GM12878 (cell line): ENCODE measurements around the gene ASTL. TPM values are rescaled to one million over a fixed set of nuclear protein-coding genes. Genes with fewer than 3 reads are reported as not detected.

Experiments
- ATAC-seq: fragments of 200-7000 bp; cut with Tn5 transposase; 3 replicates; pipeline ENCODE4 v1.9.1; 2020; ENCODE audit warnings: mild to moderate bottlenecking, moderate library complexity
- BruUV-seq: library from RNA; stranded (reverse); fragments of 400-500 nt; replicated peaks from 2 replicates; lab custom pipeline; 2021; lab: Mats Ljungman, UMichigan
- CTCF ChIA-PET: fragments of 300-600 bp; sonication (Branson Sonifier 250); formaldehyde crosslinking; extraction: SDS; loops from one replicate; lab custom pipeline; 2021; ENCODE audit warnings: inconsistent platforms; lab: Yijun Ruan, JAX
- POLR2A ChIA-PET: fragments of 350-600 bp; formaldehyde crosslinking; extraction: SDS; loops from one replicate; lab custom pipeline; 2021; ENCODE audit warnings: inconsistent platforms; lab: Charles Lee
- RAD21 ChIA-PET: fragments of 300-600 bp; sonication (Branson Sonifier 250); formaldehyde crosslinking; loops from one replicate; lab custom pipeline; 2023; ENCODE audit warnings: antibody characterized with exemption; ENCODE audit not compliant: unreplicated experiment; lab: Charles Lee
- SMC1A ChIA-PET: fragments of 300-600 bp; sonication (Branson Sonifier 250); formaldehyde crosslinking; loops from one replicate; lab custom pipeline; 2023; ENCODE audit not compliant: unreplicated experiment, uncharacterized antibody; lab: Charles Lee
- DNase-seq: peaks from one replicate; pipeline ENCODE4 v3.0.0-alpha.2; 2011; ENCODE audit warnings: low read depth, low spot score
- FAIRE-seq: peaks from 3 replicates; lab custom pipeline; 2011; peaks lifted over from hg19 to GRCh38; lab: Jason Lieb, UNC
- H2AFZ ChIP-seq: 2 replicates; pipeline ENCODE4 v1.6.0; 2011; ENCODE audit warnings: low read depth, low read length, control low read depth; ENCODE audit not compliant: control insufficient read depth
- H3K27ac ChIP-seq: 2 replicates; pipeline ENCODE4 v1.5.1; 2011; ENCODE audit warnings: control low read depth; ENCODE audit not compliant: control insufficient read depth, insufficient read depth
- H3K27me3 ChIP-seq, 2 experiments: replicated peaks in 1 of 2; 2 replicates each; pipeline versions ENCODE4 v1.6.0 to v1.6.1; 2011; ENCODE audit warnings: low read length in 1 of 2; ENCODE audit not compliant: control insufficient read depth in 2 of 2, insufficient read depth in 2 of 2
- H3K36me3 ChIP-seq, 2 experiments: 2 replicates each; pipeline ENCODE4 v1.5.1; 2011; ENCODE audit warnings: low read length in 1 of 2; ENCODE audit not compliant: control insufficient read depth in 2 of 2, insufficient read depth in 2 of 2
- H3K4me1 ChIP-seq: 2 replicates; pipeline ENCODE4 v1.6.1; 2011; ENCODE audit warnings: mild to moderate bottlenecking, low read length, moderate library complexity, mixed read lengths; ENCODE audit not compliant: control insufficient read depth, insufficient read depth
- H3K4me2 ChIP-seq: 2 replicates; pipeline ENCODE4 v1.6.0; 2011; ENCODE audit warnings: control low read depth; ENCODE audit not compliant: control insufficient read depth, insufficient read depth
- H3K4me3 ChIP-seq: fragments of 200-600 bp; sonication (generic); 2 replicates; pipeline ENCODE4 v1.5.1; 2016
- H3K79me2 ChIP-seq: 2 replicates; pipeline ENCODE4 v1.6.0; 2011; ENCODE audit warnings: low read length; ENCODE audit not compliant: control insufficient read depth, insufficient read depth
- H3K9ac ChIP-seq: 2 replicates; pipeline ENCODE4 v1.8.0; 2011; ENCODE audit warnings: low read length, control low read depth, mixed read lengths; ENCODE audit not compliant: control insufficient read depth, insufficient read depth
- H3K9me3 ChIP-seq: replicated peaks from 3 replicates; pipeline ENCODE4 v1.5.1; 2011; ENCODE audit warnings: mild to moderate bottlenecking, low read length; ENCODE audit not compliant: control insufficient read depth, insufficient read depth
- H4K20me1 ChIP-seq: 2 replicates; pipeline ENCODE4 v1.6.0; 2011; ENCODE audit not compliant: control insufficient read depth, insufficient read depth
- BRCA1 ChIP-seq: IDR thresholded peaks from 2 replicates; pipeline ENCODE4 v1.6.1; 2011; ENCODE audit warnings: low read depth, low read length, improper control_type of control experiment
- CBFB ChIP-seq: IDR thresholded peaks from 2 replicates; pipeline ENCODE4 v1.6.1; 2016; ENCODE audit warnings: antibody characterized with exemption, low read depth
- CEBPB ChIP-seq, 2 experiments: fragments of 150-350 bp in 1 of 2; IDR thresholded peaks; 2 replicates each; pipeline ENCODE4 v1.6.1; 2012 to 2014; ENCODE audit warnings: low read depth in 2 of 2, low read length in 2 of 2, borderline replicate concordance in 1 of 2, inconsistent platforms in 1 of 2
- CHD1 ChIP-seq: IDR thresholded peaks from 2 replicates; pipeline ENCODE4 v1.6.1; 2012; ENCODE audit warnings: low read depth, low read length, improper control_type of control experiment
- EED ChIP-seq: sonication (generic); IDR thresholded peaks from 2 replicates; pipeline ENCODE4 v1.6.1; 2016; ENCODE audit warnings: antibody characterized with exemption, low read depth
- ESRRA ChIP-seq: IDR thresholded peaks from 2 replicates; pipeline ENCODE4 v1.6.1; 2012; ENCODE audit warnings: mild to moderate bottlenecking, low read length, improper control_type of control experiment
- EZH2 ChIP-seq: IDR thresholded peaks from 2 replicates; pipeline ENCODE4 v1.6.1; 2012; ENCODE audit warnings: low read depth, mild to moderate bottlenecking, control low read depth, inconsistent platforms, low read length, borderline replicate concordance; ENCODE audit not compliant: control insufficient read depth
- GATAD2B ChIP-seq: fragments of 450-650 bp; conservative IDR thresholded peaks from 2 replicates; pipeline ENCODE4 v1.6.1; 2017; ENCODE audit warnings: low read depth, mild to moderate bottlenecking, moderate library complexity
- HDAC2 ChIP-seq: fragments of 200-600 bp; sonication (generic); IDR thresholded peaks from 2 replicates; pipeline ENCODE4 v1.6.1; 2017
- HDGF ChIP-seq: fragments of 450-650 bp; IDR thresholded peaks from 2 replicates; pipeline ENCODE4 v1.6.1; 2016; ENCODE audit warnings: antibody characterized with exemption
- MEF2B ChIP-seq: fragments of 450-650 bp; IDR thresholded peaks from 2 replicates; pipeline ENCODE4 v1.6.1; 2018; ENCODE audit warnings: mild to moderate bottlenecking, moderate library complexity; ENCODE audit not compliant: partially characterized antibody, poor library complexity, severe bottlenecking
- MYC ChIP-seq: IDR thresholded peaks from 2 replicates; pipeline ENCODE4 v1.6.1; 2011; ENCODE audit warnings: mild to moderate bottlenecking, low read length, moderate library complexity, inconsistent platforms; ENCODE audit not compliant: insufficient read depth, insufficient replicate concordance, insufficient read length, severe bottlenecking
- NFIC ChIP-seq: IDR thresholded peaks from 2 replicates; pipeline ENCODE4 v1.6.1; 2012; ENCODE audit warnings: low read depth, mild to moderate bottlenecking, inconsistent platforms, low read length, moderate library complexity
- NFYA ChIP-seq: IDR thresholded peaks from 2 replicates; pipeline ENCODE4 v1.6.1; 2011; ENCODE audit warnings: low read depth, mild to moderate bottlenecking, low read length, improper control_type of control experiment, borderline replicate concordance
- POLR2AphosphoS2 ChIP-seq: IDR thresholded peaks from 2 replicates; pipeline ENCODE4 v1.6.1; 2011; ENCODE audit warnings: low read depth, mild to moderate bottlenecking, low read length, improper control_type of control experiment, moderate library complexity
- RAD51 ChIP-seq: fragments of 450-650 bp; IDR thresholded peaks from 2 replicates; pipeline ENCODE4 v1.6.1; 2016; ENCODE audit warnings: moderate library complexity, mild to moderate bottlenecking, inconsistent platforms
- RB1 ChIP-seq: fragments of 450-650 bp; formaldehyde crosslinking; IDR thresholded peaks from 2 replicates; pipeline ENCODE4 v1.6.1; 2017; ENCODE audit warnings: mild to moderate bottlenecking, borderline replicate concordance
- RFX5 ChIP-seq: IDR thresholded peaks from 2 replicates; pipeline ENCODE4 v1.6.1; 2011; ENCODE audit warnings: low read depth, low read length, improper control_type of control experiment
- SUPT20H ChIP-seq: IDR thresholded peaks from 2 replicates; pipeline ENCODE4 v1.6.1; 2011; ENCODE audit warnings: low read depth, mild to moderate bottlenecking, low read length, moderate library complexity, borderline replicate concordance; ENCODE audit not compliant: control insufficient read depth
- TAF1 ChIP-seq: IDR thresholded peaks from 2 replicates; pipeline ENCODE4 v1.6.1; 2011; ENCODE audit warnings: mild to moderate bottlenecking, low read depth, low read length, borderline replicate concordance
- TCF3 ChIP-seq: IDR thresholded peaks from 2 replicates; pipeline ENCODE4 v1.6.1; 2012; ENCODE audit warnings: low read depth, mild to moderate bottlenecking, low read length, borderline replicate concordance; ENCODE audit not compliant: insufficient read depth
- ZNF217 ChIP-seq: fragments of 450-650 bp; IDR thresholded peaks from 2 replicates; pipeline ENCODE4 v1.6.1; 2017; ENCODE audit warnings: antibody characterized with exemption, mild to moderate bottlenecking
- WGBS: methylation state at CpG from one replicate; pipeline ENCODE4 v1.1.6; 2016; ENCODE audit warnings: low lambda C conversion rate; ENCODE audit not compliant: insufficient replicate concordance, insufficient coverage; ENCODE audit errors: missing lambda C conversion rate; 5-methylcytosine and 5-hydroxymethylcytosine counted together
- in situ Hi-C: fragments of 300-500 bp; cut with MboI; formaldehyde crosslinking; loops from 9 replicates; pipeline ENCODE4 v1.14.3; 2018; ENCODE audit warnings: mixed read lengths
- intact Hi-C: fragments of 100-400 bp; cut with micrococcal nuclease; formaldehyde crosslinking; loops from one replicate; pipeline ENCODE4 v1.14.2; 2022; ENCODE audit not compliant: unreplicated experiment
- polyA plus RNA-seq, 11 experiments: library from polyadenylated mRNA; depleted of rRNA in 4 of 11; unstranded in 6 of 11; stranded (reverse) in 5 of 11; fragments of >200 nt; fragmentation: Nextera tagmentation in 4 of 11; fragmentation: Illumina TruSeq in 1 of 11; extraction: Ambion mirVana in 4 of 11; extraction: Trizol in 1 of 11; gene quantifications; 1 replicate in 1 of 11; 2 replicates in 10 of 11; pipeline versions ENCODE4 v1.2.1 to v1.2.3, GENCODE V29; 2011 to 2016; ENCODE audit warnings: inconsistent platforms in 2 of 11, missing spikeins in 2 of 11, low read depth in 1 of 11
- total RNA-seq, 4 experiments: library from RNA; depleted of rRNA in 3 of 4; stranded (reverse); fragments of >200 nt in 3 of 4; fragmentation: Illumina TruSeq in 1 of 4; extraction: Trizol in 1 of 4; gene quantifications; 2 replicates each; pipeline versions ENCODE4 v1.2.1 to v1.2.3, GENCODE V29; 2013 to 2021
- TF ChIP-seq, protein P1 (sequence below): IDR thresholded peaks from 2 replicates; pipeline ENCODE4 v1.6.1; 2012; ENCODE audit warnings: low read depth, low read length, improper control_type of control experiment

The ASTL gene
- total and polyA plus RNA-seq, 10 of the 15 experiments (the other 5 are each of a cell fraction or from before 2014, with no cell fraction given), result 0.18 to 1.0 (median 0.38) TPM; not detected in 4

DNA sequence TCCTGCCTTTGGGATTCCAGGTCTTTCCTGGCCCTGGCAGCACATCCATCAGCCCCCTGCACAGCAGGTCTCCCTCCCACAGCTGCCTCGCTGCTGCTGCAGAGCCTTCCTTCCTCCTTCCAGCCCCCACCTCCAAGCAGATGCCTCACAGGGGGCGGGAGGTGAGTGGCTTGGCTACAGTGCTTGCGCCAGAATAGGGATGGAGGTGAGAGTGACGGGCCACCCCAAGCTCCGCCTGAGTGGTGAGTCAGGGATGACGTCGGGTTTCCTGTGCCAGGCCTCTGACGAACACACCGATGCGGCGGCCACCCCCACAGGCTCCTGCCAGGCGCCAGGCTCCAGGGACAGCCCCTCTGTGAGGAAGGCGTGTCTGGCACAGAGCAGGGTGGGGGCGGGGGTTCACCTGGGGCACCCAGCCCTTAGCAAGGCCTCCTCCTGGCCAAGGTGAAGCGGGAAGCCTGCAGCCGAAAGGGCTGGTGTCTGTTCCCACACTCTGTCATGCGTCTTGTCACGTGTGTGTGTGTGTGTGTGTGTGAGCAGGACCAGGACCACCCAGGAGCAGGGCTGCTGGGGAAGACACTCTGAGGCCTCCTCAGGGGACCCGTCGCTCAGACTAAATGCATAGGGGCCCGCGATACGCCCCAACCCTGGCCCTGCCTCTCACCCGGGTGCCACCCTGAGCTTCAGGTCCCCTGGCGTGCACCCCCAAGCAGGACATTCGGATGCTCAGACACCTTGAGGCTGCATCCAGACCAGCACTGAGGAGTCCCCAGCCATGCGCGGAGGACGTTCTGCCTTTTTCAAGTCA lies 10.3 kb upstream of the ASTL start:
- Histone ChIP-seq H3K9me3 (no peaks in the 10 kb centered on the region), H3K36me3 (peaks cover 3 to 5% of the 10 kb centered on the region in 2 experiments; a peak in 1 of 4 replicates), H4K20me1 (no peaks in the 10 kb centered on the region), H2AFZ (peak overlapping the region; percentile 76), H3K4me1 (peaks cover 37% of the 10 kb centered on the region), H3K79me2 (peaks cover 19% of the 10 kb centered on the region), H3K4me2 (peak overlapping the region; percentile 85), H3K4me3 (no peak overlapping the region; the same call in 1 of the 2 replicates), H3K9ac (peak overlapping the region; percentile 49), H3K27me3 (no peaks in the 10 kb centered on the region), H3K27ac (peak overlapping the region; percentile 89)
- ChIA-PET POLR2A (interaction anchor here (0.5 to 9.5 kb wide), 6 partner anchors 9 to 172 kb away, joined by 3 to 161 read pairs (median 5); no protein-coding TSS in a partner anchor), CTCF (interaction anchor here (0.6 to 14.4 kb wide), 6 partner anchors 9 to 113 kb away, joined by 3 to 535 read pairs (median 24); no protein-coding TSS in a partner anchor), RAD21 (interaction anchor here (0.9 to 18.1 kb wide), 6 partner anchors 9 to 379 kb away, joined by 3 to 463 read pairs (median 34); partner anchors contain the start of gene ASTL), SMC1A (interaction anchor here (0.6 to 14.4 kb wide), 5 partner anchors 10 to 340 kb away, joined by 3 to 338 read pairs (median 52); partner anchors contain the start of gene ASTL)
- peak; percentile 74 for DNase-seq
- intact Hi-C loops (loop anchor here (5.0 kb wide), 2 partner anchors 189 to 379 kb away; partner anchors contain the start of gene NCAPH), in situ Hi-C loops (no loop called here)
- 19% methylated on average over 29 of the region's 29 CpGs for WGBS
- ATAC-seq, result peak; percentile 52
- FAIRE-seq, result peak; percentile 59
- no TSS peak for BruUV-seq
- TF ChIP-seq NFIC (no peak), MEF2B (peak; percentile 73), RFX5 (peak; percentile 43; the same call in 1 of the 2 replicates), TAF1 (no peak), RAD51 (peak; percentile 69), NFYA (no peak), POLR2AphosphoS2 (no peak; the same call in 1 of the 2 replicates), EZH2 (no peak), CBFB (no peak), MYC (no peak), SUPT20H (no peak), TCF3 (no peak), HDGF (peak; percentile 98), HDAC2 (no peak), BRCA1 (no peak), GATAD2B (peak; percentile 80; the same call in 1 of the 2 replicates), CHD1 (no peak), ZNF217 (no peak), EED (no peak), ESRRA (no peak), RB1 (0 out of 2 replicates have a peak, but pooled peaks have one; percentile 74), CEBPB (IDR thresholded peaks at IDR 0.05; ENCODE audit: borderline replicate concordance in 1 of 2, low read depth in 2 of 2, low read length in 2 of 2) (no peak)
- TF ChIP-seq, protein P1, sequence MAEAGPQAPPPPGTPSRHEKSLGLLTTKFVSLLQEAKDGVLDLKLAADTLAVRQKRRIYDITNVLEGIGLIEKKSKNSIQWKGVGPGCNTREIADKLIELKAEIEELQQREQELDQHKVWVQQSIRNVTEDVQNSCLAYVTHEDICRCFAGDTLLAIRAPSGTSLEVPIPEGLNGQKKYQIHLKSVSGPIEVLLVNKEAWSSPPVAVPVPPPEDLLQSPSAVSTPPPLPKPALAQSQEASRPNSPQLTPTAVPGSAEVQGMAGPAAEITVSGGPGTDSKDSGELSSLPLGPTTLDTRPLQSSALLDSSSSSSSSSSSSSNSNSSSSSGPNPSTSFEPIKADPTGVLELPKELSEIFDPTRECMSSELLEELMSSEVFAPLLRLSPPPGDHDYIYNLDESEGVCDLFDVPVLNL, result no peak
